ENCODE data around the gene NOX3. TPM values are rescaled to one million over a fixed set of nuclear protein-coding genes. Genes with fewer than 3 reads are reported as not detected.

Gene NOX3
- total RNA-seq, 1 donor from 2014 or later: not detected

GRCh38 chr6:155378724-155379123 lies 76.9 kb downstream of the NOX3 start:
- Mint-ChIP-seq H3K36me3 (ENCODE audit: unreplicated experiment) (no peaks in the 10 kb centered on the region), H3K4me1 (ENCODE audit: unreplicated experiment) (peaks cover 3% of the 10 kb centered on the region), H3K27ac (ENCODE audit: unreplicated experiment) (no peak overlapping the region), H3K27me3 (ENCODE audit: unreplicated experiment) (no peaks in the 10 kb centered on the region), H3K9me3 (ENCODE audit: unreplicated experiment) (peaks cover 9% of the 10 kb centered on the region), H3K4me3 (ENCODE audit: unreplicated experiment) (no peak overlapping the region)
- TF ChIP-seq CTCF (IDR thresholded peaks at IDR 0.05): no peak
- DNase-seq (ENCODE audit: extremely low spot score, unreplicated experiment): no peak

- Mint-ChIP-seq H3K9me3 (ENCODE audit: unreplicated experiment) (peaks cover 9% of the 10 kb centered on the region), H3K4me3 (ENCODE audit: unreplicated experiment) (no peak overlapping the region), H3K36me3 (ENCODE audit: unreplicated experiment) (no peaks in the 10 kb centered on the region), H3K27ac (ENCODE audit: unreplicated experiment) (no peak overlapping the region), H3K4me1 (ENCODE audit: unreplicated experiment) (peaks cover 3% of the 10 kb centered on the region), H3K27me3 (ENCODE audit: unreplicated experiment) (no peaks in the 10 kb centered on the region)
- no peak for DNase-seq (ENCODE audit: extremely low spot score, unreplicated experiment)
- no peak for TF ChIP-seq CTCF (IDR thresholded peaks at IDR 0.05)
These were observed 77.4 kb downstream of the NOX3 start for GRCh38 chr6:155378276-155378675.

GRCh38 chr6:155377061-155377460 lies 78.6 kb downstream of the NOX3 start:
- H3K27me3 Mint-ChIP-seq (ENCODE audit: unreplicated experiment): no peaks in the 10 kb centered on the region
- TF ChIP-seq CTCF (IDR thresholded peaks at IDR 0.05): no peak
- no peak overlapping the region for H3K4me3 Mint-ChIP-seq (ENCODE audit: unreplicated experiment)
- no peaks in the 10 kb centered on the region for H3K36me3 Mint-ChIP-seq (ENCODE audit: unreplicated experiment)
- H3K9me3 Mint-ChIP-seq (ENCODE audit: unreplicated experiment): peaks cover 9% of the 10 kb centered on the region
- H3K27ac Mint-ChIP-seq (ENCODE audit: unreplicated experiment): no peak overlapping the region
- peaks cover 3% of the 10 kb centered on the region for H3K4me1 Mint-ChIP-seq (ENCODE audit: unreplicated experiment)
- no peak for DNase-seq (ENCODE audit: extremely low spot score, unreplicated experiment)

- H3K36me3 Mint-ChIP-seq (ENCODE audit: unreplicated experiment): no peaks in the 10 kb centered on the region
- no peak overlapping the region for H3K4me3 Mint-ChIP-seq (ENCODE audit: unreplicated experiment)
- no peaks in the 10 kb centered on the region for H3K27me3 Mint-ChIP-seq (ENCODE audit: unreplicated experiment)
- no peak for DNase-seq (ENCODE audit: extremely low spot score, unreplicated experiment)
- TF ChIP-seq CTCF (IDR thresholded peaks at IDR 0.05): no peak
- H3K4me1 Mint-ChIP-seq (ENCODE audit: unreplicated experiment): peaks cover 3% of the 10 kb centered on the region
- H3K9me3 Mint-ChIP-seq (ENCODE audit: unreplicated experiment): peaks cover 9% of the 10 kb centered on the region
- H3K27ac Mint-ChIP-seq (ENCODE audit: unreplicated experiment): no peak overlapping the region
These were observed 79.8 kb downstream of the NOX3 start for GRCh38 chr6:155375801-155376200.

GRCh38 chr6:155374681-155375080 lies 81.0 kb downstream of the NOX3 start:
- Mint-ChIP-seq H3K27me3 (ENCODE audit: unreplicated experiment) (no peaks in the 10 kb centered on the region), H3K36me3 (ENCODE audit: unreplicated experiment) (no peaks in the 10 kb centered on the region), H3K4me1 (ENCODE audit: unreplicated experiment) (peaks cover 3% of the 10 kb centered on the region), H3K9me3 (ENCODE audit: unreplicated experiment) (peaks cover 9% of the 10 kb centered on the region), H3K27ac (ENCODE audit: unreplicated experiment) (no peak overlapping the region), H3K4me3 (ENCODE audit: unreplicated experiment) (no peak overlapping the region)
- no peak for TF ChIP-seq CTCF (IDR thresholded peaks at IDR 0.05)
- DNase-seq (ENCODE audit: extremely low spot score, unreplicated experiment): no peak
